PC-3 (cell line): ENCODE results near the gene OR7A10.

Experiments used
- EZH2 ChIP-seq: fragments of 300-600 bp; sonication (generic); IDR thresholded peaks from one replicate; pipeline ENCODE4 v1.6.1; 2017; ENCODE audit warnings: antibody characterized with exemption, mild to moderate bottlenecking, low read length; ENCODE audit not compliant: unreplicated experiment
- TF ChIP-seq, protein P1 (sequence below): fragments of 300-600 bp; sonication (generic); conservative IDR thresholded peaks from 2 replicates; pipeline ENCODE4 v1.5.1; 2017; ENCODE audit warnings: antibody characterized with exemption, low read depth, mild to moderate bottlenecking, low read length

DNA sequence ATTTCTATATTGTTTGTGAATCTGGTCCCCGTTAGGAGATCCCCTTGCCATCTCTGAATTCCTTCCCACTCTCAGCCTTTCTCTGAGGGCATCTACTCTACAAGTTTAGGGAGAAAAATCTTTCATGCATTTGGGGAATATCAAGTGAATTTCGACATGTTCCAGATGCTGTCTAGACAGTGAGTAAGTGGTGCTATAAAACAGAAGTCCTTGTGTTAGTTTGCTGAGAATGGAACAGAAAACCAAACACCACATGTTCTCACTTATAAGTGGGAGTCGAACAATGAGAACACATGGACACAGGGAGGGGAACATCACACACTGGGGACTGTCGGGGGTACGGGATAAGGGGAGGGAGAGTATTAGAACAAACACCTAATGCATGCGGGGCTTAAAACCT is 5.1 kb downstream of the OR7A10 start:
- TF ChIP-seq, protein P1, sequence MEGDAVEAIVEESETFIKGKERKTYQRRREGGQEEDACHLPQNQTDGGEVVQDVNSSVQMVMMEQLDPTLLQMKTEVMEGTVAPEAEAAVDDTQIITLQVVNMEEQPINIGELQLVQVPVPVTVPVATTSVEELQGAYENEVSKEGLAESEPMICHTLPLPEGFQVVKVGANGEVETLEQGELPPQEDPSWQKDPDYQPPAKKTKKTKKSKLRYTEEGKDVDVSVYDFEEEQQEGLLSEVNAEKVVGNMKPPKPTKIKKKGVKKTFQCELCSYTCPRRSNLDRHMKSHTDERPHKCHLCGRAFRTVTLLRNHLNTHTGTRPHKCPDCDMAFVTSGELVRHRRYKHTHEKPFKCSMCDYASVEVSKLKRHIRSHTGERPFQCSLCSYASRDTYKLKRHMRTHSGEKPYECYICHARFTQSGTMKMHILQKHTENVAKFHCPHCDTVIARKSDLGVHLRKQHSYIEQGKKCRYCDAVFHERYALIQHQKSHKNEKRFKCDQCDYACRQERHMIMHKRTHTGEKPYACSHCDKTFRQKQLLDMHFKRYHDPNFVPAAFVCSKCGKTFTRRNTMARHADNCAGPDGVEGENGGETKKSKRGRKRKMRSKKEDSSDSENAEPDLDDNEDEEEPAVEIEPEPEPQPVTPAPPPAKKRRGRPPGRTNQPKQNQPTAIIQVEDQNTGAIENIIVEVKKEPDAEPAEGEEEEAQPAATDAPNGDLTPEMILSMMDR = no peak
- TF ChIP-seq EZH2 = no peak
